Lung microvascular endothelial cell (primary cell): Measurements from ENCODE around the gene RPL13. TPM values are rescaled to one million over a fixed set of nuclear protein-coding genes. Genes with fewer than 3 reads are reported as not detected.

ENCODE experiments used
- DNase-seq, 2 donors: peaks; one replicate each; pipeline versions ENCODE4 v3.0.0 to v3.0.0-alpha.2; 2010; ENCODE audit warnings: low read depth in 2 of 2
- total RNA-seq: library from RNA; depleted of rRNA; stranded (reverse); fragments of >200 nt; gene quantifications from 2 replicates; pipeline ENCODE4 v1.2.1, GENCODE V29; 2014

Gene RPL13
- total RNA-seq, 1 donor from 2014 or later: 4,242 TPM

DNA sequence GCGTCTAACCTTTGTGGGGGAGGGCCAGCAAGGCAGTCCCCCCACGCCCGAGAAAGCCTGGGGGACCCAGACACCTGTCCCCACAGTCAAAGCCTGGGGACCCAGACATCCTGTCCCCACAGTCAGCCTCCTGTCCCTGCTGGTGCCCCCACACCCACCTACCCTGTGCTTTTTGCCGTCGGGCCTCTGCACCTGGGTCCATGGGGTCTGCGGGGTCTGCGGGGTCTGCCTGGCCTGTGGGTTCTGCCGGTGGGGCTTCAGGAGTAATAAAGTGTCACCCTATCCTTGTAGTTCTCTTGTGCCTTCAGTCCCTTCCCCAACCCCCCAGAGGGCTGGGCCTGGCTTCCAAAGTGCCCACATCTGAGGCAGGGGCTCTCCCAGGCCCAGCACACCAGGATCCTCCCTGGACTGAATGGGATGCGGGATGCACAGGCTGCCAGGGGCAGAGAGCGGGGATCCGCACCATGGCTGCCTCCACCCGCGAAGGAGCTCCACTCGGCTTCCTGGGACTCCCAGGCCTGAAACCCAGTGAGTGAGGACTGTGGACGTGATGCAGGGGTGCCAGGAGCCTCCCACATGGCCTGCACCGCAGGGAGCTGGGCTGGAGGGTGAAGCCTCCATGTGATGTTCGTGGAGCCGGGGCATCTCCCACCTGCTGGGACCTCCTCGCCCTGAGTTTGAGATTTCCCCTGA lies 36.6 kb downstream of the RPL13 start:
- DNase-seq: no peak

DNA sequence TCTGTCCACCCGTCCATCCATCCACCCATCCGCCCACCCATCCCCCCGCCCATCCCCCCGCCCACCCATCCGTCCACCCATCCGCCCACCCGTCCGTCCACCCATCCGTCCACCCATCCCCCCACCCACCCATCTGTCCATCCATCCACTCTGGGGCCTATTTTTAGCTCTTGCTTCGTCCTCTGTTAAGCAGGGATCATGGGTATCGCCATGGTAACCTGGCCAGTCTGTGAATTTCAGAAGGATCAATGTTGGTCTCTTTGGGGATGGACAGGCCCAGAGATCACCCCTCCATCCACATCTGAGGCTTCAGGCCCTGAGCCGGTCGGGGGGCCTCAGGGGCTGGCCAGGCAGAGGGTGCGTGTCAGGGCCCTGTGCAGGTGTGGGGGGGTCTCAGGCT lies 37.7 kb downstream of the RPL13 start:
- DNase-seq: no peak

GRCh38 chr16:89599451-89599858 lies 39.0 kb downstream of the RPL13 start:
- DNase-seq: no peak

DNA sequence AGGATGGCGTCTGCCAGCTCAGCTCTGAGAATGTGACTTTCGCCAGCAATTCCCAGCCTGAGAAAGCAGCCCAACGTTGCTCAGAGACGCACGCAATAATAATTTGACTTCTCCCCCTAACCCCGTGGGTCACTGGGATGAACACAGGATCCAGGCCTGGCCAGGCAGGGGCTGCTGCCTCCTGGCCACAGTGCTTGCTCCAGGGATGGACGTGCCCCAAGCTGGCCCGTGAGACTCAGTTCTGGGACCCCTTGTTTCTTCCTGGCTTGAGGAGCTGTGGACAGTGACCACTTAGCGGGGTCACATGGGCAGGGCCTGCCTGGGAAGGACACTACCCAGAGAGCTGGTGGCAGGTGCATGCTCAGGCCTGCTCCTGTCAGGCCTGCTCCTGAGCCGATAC lies 39.4 kb downstream of the RPL13 start:
- DNase-seq: no peak

- DNase-seq: no peak
Measured at GRCh38 chr16:89600427-89600826, 39.9 kb downstream of the RPL13 start.

- no peak for DNase-seq
Measured at GRCh38 chr16:89600956-89601355, 40.5 kb downstream of the RPL13 start.

DNA sequence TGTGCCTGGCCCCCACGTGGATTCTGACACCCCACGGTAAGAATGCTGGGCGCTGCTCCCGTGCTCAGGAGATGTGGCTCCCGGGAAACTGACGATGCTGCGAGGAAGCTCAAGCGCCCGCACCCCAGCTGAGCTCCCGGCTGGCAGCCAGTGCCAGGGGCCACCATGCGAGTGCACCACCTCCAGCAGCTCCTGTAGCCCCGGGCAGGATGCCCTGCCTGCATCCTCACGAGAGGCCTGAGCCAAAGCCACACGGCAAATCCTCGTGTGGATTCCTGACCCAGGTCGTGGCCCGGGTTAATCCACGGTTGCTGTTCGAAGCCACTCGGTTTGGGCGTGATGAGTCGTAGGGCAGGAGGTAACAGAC lies 41.4 kb downstream of the RPL13 start:
- no peak for DNase-seq

DNA sequence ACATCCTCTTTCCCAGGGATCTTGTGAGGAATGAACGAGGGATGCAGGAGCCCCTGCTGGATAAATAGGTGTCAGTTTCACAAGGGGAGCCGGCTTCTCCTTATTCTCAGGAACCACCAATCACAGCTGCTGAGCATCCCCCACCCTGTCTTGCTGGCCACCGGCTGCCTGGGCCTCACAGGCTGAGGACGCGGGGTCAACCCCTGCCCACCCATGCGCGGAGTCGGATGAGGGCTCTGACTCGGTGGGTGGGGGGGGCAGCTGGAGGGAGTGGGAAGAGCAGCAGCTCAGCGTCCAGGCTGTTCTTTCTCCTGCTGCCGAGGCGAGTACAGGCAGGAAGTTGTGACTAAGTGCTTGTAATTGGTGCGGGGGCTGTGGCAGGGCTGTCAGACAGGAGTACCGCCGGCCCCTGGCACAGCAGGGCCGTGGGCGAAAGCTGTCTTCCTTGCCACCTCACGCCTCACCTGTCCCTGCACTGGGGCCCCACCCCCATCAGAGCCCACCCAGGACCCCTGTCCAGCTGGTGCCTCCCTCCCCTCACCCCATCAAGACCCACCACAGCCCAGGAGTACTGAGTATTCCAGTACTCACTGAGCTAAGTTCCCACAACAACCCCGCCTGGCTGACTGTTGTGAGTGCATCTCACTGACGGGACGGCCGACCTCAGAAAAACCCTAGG lies 41.9 kb downstream of the RPL13 start:
- peak; percentile 68 to 90 for DNase-seq

DNA sequence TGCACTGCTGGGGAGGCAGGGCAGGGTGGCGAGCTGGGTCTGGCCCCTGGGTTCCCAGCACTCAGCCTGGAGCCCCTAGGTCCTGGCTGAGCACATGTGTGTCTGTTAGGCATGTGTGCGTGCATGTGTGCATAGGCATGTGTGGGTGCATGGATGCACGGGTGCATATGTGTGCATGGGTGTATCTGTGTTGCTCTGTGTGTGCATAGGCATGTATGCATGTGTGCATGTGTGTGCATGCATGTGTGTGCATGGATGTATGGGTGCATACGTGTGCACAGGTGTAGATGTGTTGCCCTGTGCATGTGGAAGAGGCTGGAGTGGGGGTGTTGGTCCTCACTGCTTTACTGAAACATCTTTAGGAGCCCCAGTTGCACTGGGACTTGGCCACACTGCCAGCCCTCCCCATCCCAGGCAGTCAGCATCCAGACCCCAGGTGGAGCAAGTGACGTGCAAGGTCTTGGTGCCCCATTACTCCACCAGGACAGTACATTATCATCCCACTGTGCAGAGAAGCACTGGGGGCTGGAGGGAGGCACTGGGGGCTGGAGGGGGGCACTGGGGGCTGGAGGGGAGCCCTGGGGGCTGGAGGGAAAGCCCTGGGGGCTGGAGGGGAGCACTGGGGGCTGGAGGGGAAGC lies 42.6 kb downstream of the RPL13 start:
- no peak for DNase-seq

- no peak for DNase-seq
Measured at GRCh38 chr16:89604764-89605163, 44.3 kb downstream of the RPL13 start.

DNA sequence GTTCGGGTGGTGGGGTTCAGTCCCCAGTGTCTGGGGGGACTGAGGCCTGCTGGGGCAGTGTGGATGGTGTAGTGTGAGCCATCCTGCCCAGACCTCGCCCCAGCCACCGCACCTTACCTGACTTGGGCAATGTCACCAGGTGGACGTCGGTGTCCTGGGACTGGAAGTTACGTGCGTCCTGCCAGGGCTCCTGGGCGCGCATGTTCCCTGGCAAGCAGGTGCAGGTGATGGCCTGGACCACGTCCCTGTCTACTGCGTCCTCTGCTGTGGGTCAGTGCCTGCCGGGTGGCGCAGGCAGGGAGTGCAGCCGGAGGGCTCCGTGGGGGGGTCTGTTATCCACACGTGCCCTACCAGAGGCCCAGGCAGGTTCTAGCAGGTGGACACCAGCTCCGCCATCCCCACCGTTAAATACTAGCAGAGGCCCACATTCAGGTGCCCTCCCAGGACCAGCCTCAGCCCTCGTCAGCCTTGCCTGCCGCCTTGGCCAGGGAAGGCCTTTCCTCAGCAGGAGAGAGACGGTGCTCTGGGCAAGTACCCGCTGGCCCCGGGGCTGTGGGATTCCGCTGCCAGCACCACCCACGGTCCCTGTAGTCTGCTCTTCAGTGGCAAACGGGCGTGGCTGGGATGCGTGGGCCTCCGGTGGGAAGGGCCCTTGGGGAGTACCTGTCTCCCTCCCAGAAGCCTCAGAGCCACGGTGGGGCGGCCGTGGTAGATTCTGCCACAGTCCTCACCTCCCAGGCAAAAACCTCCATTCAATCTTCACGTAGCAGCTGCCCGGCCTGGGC lies 44.9 kb downstream of the RPL13 start:
- no peak for DNase-seq

DNA sequence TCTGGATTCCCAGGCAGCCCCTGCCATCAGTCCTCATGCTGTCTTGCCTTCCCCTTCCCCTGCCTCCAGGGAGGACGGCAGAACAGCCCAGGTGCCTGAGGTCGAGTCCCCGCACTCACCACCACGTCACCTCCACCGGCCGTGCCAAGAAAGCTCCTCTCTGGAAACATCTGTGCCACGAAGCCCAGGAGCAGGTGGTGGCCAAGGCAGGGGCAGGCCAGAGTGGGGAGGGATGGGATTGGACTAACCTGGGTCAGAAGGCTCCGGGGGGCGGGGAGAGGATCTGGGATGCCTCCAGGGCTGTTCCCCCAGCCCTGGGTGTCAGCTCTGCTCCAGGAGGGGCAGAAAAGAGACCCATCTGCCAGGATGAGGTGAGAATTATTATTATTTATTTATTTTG lies 45.5 kb downstream of the RPL13 start:
- DNase-seq: no peak

GRCh38 chr16:89607453-89607852 lies 47.0 kb downstream of the RPL13 start:
- no peak for DNase-seq

GRCh38 chr16:89607937-89608740 lies 47.7 kb downstream of the RPL13 start:
- no peak for DNase-seq

- no peak for DNase-seq
Measured at GRCh38 chr16:89610108-89610453, 49.6 kb downstream of the RPL13 start.

DNA sequence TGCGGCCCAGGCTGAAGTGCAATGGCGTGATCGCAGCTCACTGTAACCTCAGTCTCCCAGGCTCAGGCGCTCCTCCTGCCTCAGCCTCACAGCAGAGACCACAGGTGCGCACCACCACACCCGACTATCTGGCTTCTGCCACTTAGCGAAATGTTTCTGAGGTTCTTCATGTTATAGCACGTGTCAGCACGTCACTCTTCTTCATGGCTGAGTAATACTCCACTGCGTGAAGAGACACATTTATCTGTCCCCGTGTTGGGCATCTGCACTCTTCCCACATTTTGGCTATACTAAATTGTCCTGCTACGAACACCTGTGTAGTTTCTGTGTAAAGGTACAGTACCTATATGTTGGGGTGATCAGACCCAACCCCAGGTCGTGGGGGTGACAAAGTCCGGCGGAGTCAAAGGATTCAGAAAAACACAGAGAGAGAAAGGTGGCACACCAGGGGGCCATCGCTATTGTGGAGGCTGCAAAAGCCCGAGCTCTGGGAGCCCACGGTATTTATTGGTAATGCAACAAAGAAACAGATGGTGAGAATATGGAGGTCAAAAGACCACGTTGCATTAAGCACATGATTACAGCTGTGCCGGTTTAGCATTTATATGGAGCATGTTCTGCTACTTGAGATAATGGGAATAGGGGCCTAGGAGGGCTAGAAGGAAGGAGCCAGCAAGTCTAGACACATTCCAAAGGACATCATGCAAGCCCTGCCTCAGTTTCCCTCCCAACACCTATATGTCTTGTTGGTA lies 52.1 kb downstream of the RPL13 start:
- DNase-seq: no peak

- DNase-seq: peak in 1 of 2 donors; percentile 27
Measured at GRCh38 chr16:89613231-89613953, 52.9 kb downstream of the RPL13 start, which contains the start of gene DPEP1. Gene DPEP1, plus strand, starts transcription at chr16:89613642. Its CDS starts 16,769 bp downstream, at chr16:89630411.

DNA sequence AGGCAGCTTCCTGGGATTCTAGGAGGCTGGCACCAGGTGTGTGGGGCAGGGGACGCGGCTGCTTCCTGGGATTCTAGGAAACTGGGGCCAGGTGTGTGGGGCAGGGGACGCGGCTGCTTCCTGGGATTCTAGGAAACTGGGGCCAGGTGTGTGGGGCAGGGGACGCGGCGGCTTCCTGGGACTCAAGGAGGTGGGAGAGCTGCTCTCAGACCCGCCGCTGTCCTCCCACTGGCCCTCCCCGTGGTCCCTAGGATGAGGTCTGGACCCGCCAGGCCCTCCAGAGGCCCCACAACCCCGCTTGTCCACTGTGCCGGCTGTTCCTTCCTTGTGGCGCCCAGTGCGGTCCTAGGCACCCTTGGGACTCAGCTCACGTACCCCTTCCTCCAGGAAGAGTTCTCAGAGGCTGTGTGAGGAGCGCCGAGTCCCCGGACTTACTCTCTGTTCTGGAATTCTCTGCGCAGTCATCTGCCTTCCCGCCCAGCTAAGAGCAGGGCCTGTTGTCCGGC lies 53.5 kb downstream of the RPL13 start:
- no peak for DNase-seq
